Panc1 (cell line): ENCODE data around the gene PAK6. TPM values are rescaled to one million over a fixed set of nuclear protein-coding genes. Genes with fewer than 3 reads are reported as not detected.

ENCODE experiments used
- ATAC-seq: fragments of 200-7000 bp; cut with Tn5 transposase; 2 replicates; pipeline ENCODE4 v1.9.1; 2020; ENCODE audit warnings: mild to moderate bottlenecking, moderate library complexity
- BruUV-seq: library from RNA; stranded (reverse); fragments of 400-500 nt; replicated peaks from 2 replicates; lab custom pipeline; 2021; lab: Mats Ljungman, UMichigan
- CTCF ChIA-PET: fragments of 300-600 bp; sonication (Branson Sonifier 250); formaldehyde crosslinking; loops from one replicate; lab custom pipeline; 2022; ENCODE audit warnings: antibody characterized with exemption; lab: Charles Lee
- POLR2A ChIA-PET: fragments of 300-600 bp; sonication (Branson Sonifier 250); formaldehyde crosslinking; loops from one replicate; lab custom pipeline; 2022; ENCODE audit warnings: antibody characterized with exemption; lab: Charles Lee
- DNase-seq: peaks from one replicate; pipeline ENCODE4 v3.0.0-alpha.2; 2010; ENCODE audit warnings: low read depth, low spot score
- H3K27ac ChIP-seq: 2 replicates; pipeline ENCODE4 v1.5.1; 2011; ENCODE audit warnings: mild to moderate bottlenecking, low read length, inconsistent platforms
- H3K27me3 ChIP-seq: fragments of 200-500 bp; sonication (Bioruptor generic); 2 replicates; pipeline ENCODE4 v1.6.0; 2014; ENCODE audit warnings: low read length, inconsistent platforms; ENCODE audit not compliant: control insufficient read depth, insufficient read depth
- H3K36me3 ChIP-seq: fragments of 200-500 bp; sonication (Bioruptor generic); 2 replicates; pipeline ENCODE4 v1.5.1; 2014; ENCODE audit warnings: inconsistent platforms, mild to moderate bottlenecking, low read length, moderate library complexity; ENCODE audit not compliant: control insufficient read depth, insufficient read depth
- H3K4me1 ChIP-seq: 2 replicates; pipeline ENCODE4 v1.5.1; 2011; ENCODE audit warnings: inconsistent platforms, mild to moderate bottlenecking, low read length, moderate library complexity; ENCODE audit not compliant: control insufficient read depth, insufficient read depth
- H3K4me3 ChIP-seq, 2 experiments: 2 replicates each; pipeline ENCODE4 v1.5.1; 2011 to 2012; ENCODE audit warnings: low read depth in 2 of 2, low read length in 2 of 2, mild to moderate bottlenecking in 2 of 2, inconsistent platforms in 1 of 2, moderate library complexity in 1 of 2
- H3K9me3 ChIP-seq: fragments of 200-500 bp; sonication (Bioruptor generic); 2 replicates; pipeline ENCODE4 v1.5.1; 2014; ENCODE audit warnings: low read depth, mild to moderate bottlenecking, inconsistent platforms, low read length, moderate library complexity; ENCODE audit not compliant: control insufficient read depth, insufficient read depth
- POLR2AphosphoS5 ChIP-seq: IDR thresholded peaks from 2 replicates; pipeline ENCODE4 v1.6.1; 2012; ENCODE audit warnings: mild to moderate bottlenecking, low read depth, low read length, moderate library complexity
- REST ChIP-seq, 2 experiments: IDR thresholded peaks; 2 replicates each; pipeline ENCODE4 v1.6.1; 2011 to 2012; ENCODE audit warnings: low read depth in 2 of 2, control low read depth in 1 of 2, low read length in 1 of 2, mild to moderate bottlenecking in 1 of 2, moderate library complexity in 1 of 2; ENCODE audit not compliant: insufficient read depth in 1 of 2
- SIN3A ChIP-seq: IDR thresholded peaks from 2 replicates; pipeline ENCODE4 v1.6.1; 2012; ENCODE audit warnings: low read depth, mild to moderate bottlenecking, low read length, moderate library complexity, borderline replicate concordance; ENCODE audit not compliant: insufficient read depth
- TCF7L2 ChIP-seq: IDR thresholded peaks from 2 replicates; pipeline ENCODE4 v1.6.1; 2011; ENCODE audit warnings: mild to moderate bottlenecking, low read depth, low read length, inconsistent platforms
- in situ Hi-C: cut with HindIII; loops from 2 replicates; pipeline ENCODE4 v1.10.0; 2016; ENCODE audit warnings: low sequenced_read_pairs, low pct_unique_long_range_greater_than_20kb
- intact Hi-C: fragments of 100-400 bp; cut with micrococcal nuclease; formaldehyde crosslinking; loops from one replicate; pipeline ENCODE4 v1.10.0; 2022; ENCODE audit not compliant: unreplicated experiment
- total RNA-seq: library from RNA; stranded (reverse); gene quantifications from one replicate; pipeline ENCODE4 v1.2.1, GENCODE V29; 2021; ENCODE audit not compliant: unreplicated experiment
- TF ChIP-seq, protein P1 (sequence below): fragments of 450-650 bp; IDR thresholded peaks from 2 replicates; pipeline ENCODE4 v1.5.1; 2017; ENCODE audit warnings: mild to moderate bottlenecking

PAK6 gene
- total RNA-seq, 1 experiment from 2014 or later: 6.3 TPM

GRCh38 chr15:40248006-40248783 is 9.3 kb downstream of the PAK6 start:
- no peak for DNase-seq
- ChIA-PET POLR2A (interaction anchor here (0.6 kb wide), 1 partner anchor 213 kb away, joined by 3 read pairs; no protein-coding TSS in a partner anchor), CTCF (no interaction called here)
- BruUV-seq: no TSS peak
- Histone ChIP-seq H3K4me1 (peaks cover 13% of the 10 kb centered on the region; the same call in 1 of the 2 replicates), H3K27ac (no peak overlapping the region), H3K36me3 (no peaks in the 10 kb centered on the region; the same call in 1 of the 2 replicates), H3K27me3 (no peaks in the 10 kb centered on the region; the same call in 1 of the 2 replicates), H3K9me3 (no peaks in the 10 kb centered on the region), H3K4me3 (no peak overlapping the region)
- intact Hi-C loops (no loop called here), in situ Hi-C loops (no loop called here)
- TF ChIP-seq POLR2AphosphoS5 (no peak), SIN3A (no peak), TCF7L2 (no peak), REST (IDR thresholded peaks at IDR 0.05; ENCODE audit: insufficient read depth in 1 of 2, low read depth in 2 of 2, low read length in 1 of 2) (no peak)
- TF ChIP-seq, protein P1, sequence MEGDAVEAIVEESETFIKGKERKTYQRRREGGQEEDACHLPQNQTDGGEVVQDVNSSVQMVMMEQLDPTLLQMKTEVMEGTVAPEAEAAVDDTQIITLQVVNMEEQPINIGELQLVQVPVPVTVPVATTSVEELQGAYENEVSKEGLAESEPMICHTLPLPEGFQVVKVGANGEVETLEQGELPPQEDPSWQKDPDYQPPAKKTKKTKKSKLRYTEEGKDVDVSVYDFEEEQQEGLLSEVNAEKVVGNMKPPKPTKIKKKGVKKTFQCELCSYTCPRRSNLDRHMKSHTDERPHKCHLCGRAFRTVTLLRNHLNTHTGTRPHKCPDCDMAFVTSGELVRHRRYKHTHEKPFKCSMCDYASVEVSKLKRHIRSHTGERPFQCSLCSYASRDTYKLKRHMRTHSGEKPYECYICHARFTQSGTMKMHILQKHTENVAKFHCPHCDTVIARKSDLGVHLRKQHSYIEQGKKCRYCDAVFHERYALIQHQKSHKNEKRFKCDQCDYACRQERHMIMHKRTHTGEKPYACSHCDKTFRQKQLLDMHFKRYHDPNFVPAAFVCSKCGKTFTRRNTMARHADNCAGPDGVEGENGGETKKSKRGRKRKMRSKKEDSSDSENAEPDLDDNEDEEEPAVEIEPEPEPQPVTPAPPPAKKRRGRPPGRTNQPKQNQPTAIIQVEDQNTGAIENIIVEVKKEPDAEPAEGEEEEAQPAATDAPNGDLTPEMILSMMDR: no peak
- ATAC-seq: no peak

DNA sequence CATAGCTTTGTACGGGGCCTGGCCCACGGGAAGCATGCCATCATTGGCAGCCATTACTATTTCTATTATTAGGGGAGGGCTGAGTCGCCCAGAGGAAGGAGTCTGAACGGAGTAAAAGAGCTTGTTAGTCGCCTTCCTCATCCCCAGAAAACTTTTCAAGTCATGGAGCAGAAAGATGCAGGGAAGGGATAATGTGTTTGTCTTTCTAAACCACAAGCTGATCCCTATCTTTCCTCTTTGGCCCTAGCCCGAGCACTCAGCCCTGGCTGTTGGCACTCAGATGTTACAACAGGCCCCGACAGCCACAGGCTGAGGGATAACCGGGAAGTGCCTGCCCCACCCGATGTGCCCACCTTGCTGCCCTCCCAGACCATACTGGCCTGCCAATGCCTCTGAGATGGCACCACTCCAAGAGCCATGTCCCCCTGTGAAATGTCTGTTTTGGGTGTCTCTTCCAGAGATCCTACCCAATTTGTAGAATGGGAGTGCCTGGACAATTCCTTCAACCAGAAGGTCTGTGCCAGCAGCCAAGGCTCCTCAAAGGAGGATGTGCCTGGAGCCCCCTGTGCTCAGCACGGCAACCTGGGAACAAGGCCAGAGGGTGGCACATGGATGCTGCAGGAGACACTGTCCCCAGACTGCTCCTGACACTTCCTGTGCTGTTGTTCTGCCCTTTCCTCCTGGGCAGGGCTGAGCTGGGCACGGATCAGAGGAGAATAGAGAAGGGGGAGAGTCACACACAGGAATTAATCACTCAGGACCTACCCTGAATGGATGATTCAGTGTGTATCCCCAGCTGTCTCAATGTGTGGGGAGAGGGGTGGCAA is 10.8 kb downstream of the PAK6 start:
- H3K9me3 ChIP-seq: no peaks in the 10 kb centered on the region
- no peaks in the 10 kb centered on the region; the same call in 1 of the 2 replicates for H3K36me3 ChIP-seq
- in situ Hi-C loops: no loop called here
- ChIA-PET POLR2A (no interaction called here), CTCF (interaction anchor here (0.9 kb wide), 1 partner anchor 204 kb away, joined by 4 read pairs; no protein-coding TSS in a partner anchor)
- 0 out of 2 replicates have a peak overlapping the region, but pooled peaks have one; percentile 23 for H3K27ac ChIP-seq
- intact Hi-C loops: no loop called here
- no TSS peak for BruUV-seq
- no peak overlapping the region for H3K4me3 ChIP-seq
- H3K4me1 ChIP-seq: peaks cover 16% of the 10 kb centered on the region; the same call in 1 of the 2 replicates
- TF ChIP-seq REST (IDR thresholded peaks at IDR 0.05; ENCODE audit: insufficient read depth in 1 of 2, low read depth in 2 of 2, low read length in 1 of 2) (no peak), TCF7L2 (no peak), POLR2AphosphoS5 (no peak), SIN3A (no peak)
- TF ChIP-seq, protein P1: no peak
- ATAC-seq (peak; percentile 53), DNase-seq (no peak)
- H3K27me3 ChIP-seq: no peaks in the 10 kb centered on the region; the same call in 1 of the 2 replicates
